Measurements from ENCODE around the gene APOBEC3H. TPM values are rescaled to one million over a fixed set of nuclear protein-coding genes. Genes with fewer than 3 reads are reported as not detected.

Gene APOBEC3H
- total and polyA plus RNA-seq, 4 donors, result 0.41 TPM; not detected in 3

GRCh38 chr22:39081016-39081415 lies 16.0 kb upstream of the APOBEC3H start:
- 93% methylated on average over 12 of the region's 12 CpGs for WGBS (ENCODE audit: insufficient coverage)
- DNase-seq (ENCODE audit: low read depth in 4 of 6, low spot score in 6 of 6), result no peak
- H3K27ac ChIP-seq (ENCODE audit: low read depth, low read length), result no peak overlapping the region

GRCh38 chr22:39081598-39081997 lies 15.4 kb upstream of the APOBEC3H start:
- H3K27me3 ChIP-seq (ENCODE audit: control insufficient read depth, insufficient read depth, low read length), result no peaks in the 10 kb centered on the region
- no peak overlapping the region for H3K4me3 ChIP-seq (ENCODE audit: low read depth, low read length)
- H3K27ac ChIP-seq (ENCODE audit: low read depth, low read length), result no peak overlapping the region
- no peaks in the 10 kb centered on the region for H3K9me3 ChIP-seq (ENCODE audit: control insufficient read depth, insufficient read depth, low read length)
- H3K4me1 ChIP-seq (ENCODE audit: control insufficient read depth, insufficient read depth, low read length), result peaks cover 9% of the 10 kb centered on the region
- DNase-seq (ENCODE audit: low read depth in 4 of 6, low spot score in 6 of 6), result peak in 1 of 6 donors; percentile 33
- H3K36me3 ChIP-seq (ENCODE audit: control insufficient read depth, insufficient read depth, low read length), result no peaks in the 10 kb centered on the region
- WGBS (ENCODE audit: insufficient coverage), result 57% methylated on average over 8 of the region's 8 CpGs

More at GRCh38 chr22:39081016-39081415, 16.0 kb upstream of the APOBEC3H start:
- no peak overlapping the region for H3K4me3 ChIP-seq (ENCODE audit: low read depth, low read length)
- H3K4me1 ChIP-seq (ENCODE audit: control insufficient read depth, insufficient read depth, low read length), result peaks cover 9% of the 10 kb centered on the region
- no peaks in the 10 kb centered on the region for H3K36me3 ChIP-seq (ENCODE audit: control insufficient read depth, insufficient read depth, low read length)
- no peaks in the 10 kb centered on the region for H3K27me3 ChIP-seq (ENCODE audit: control insufficient read depth, insufficient read depth, low read length)
- no peaks in the 10 kb centered on the region for H3K9me3 ChIP-seq (ENCODE audit: control insufficient read depth, insufficient read depth, low read length)

- H3K4me3 ChIP-seq (ENCODE audit: low read depth, low read length), result no peak overlapping the region
- DNase-seq (ENCODE audit: low read depth in 4 of 6, low spot score in 6 of 6), result no peak
- 83% methylated on average over 9 of the region's 14 CpGs for WGBS (ENCODE audit: insufficient coverage)
- no peaks in the 10 kb centered on the region for H3K9me3 ChIP-seq (ENCODE audit: control insufficient read depth, insufficient read depth, low read length)
- H3K4me1 ChIP-seq (ENCODE audit: control insufficient read depth, insufficient read depth, low read length), result peaks cover 8% of the 10 kb centered on the region
- no peaks in the 10 kb centered on the region for H3K36me3 ChIP-seq (ENCODE audit: control insufficient read depth, insufficient read depth, low read length)
- no peak overlapping the region for H3K27ac ChIP-seq (ENCODE audit: low read depth, low read length)
- H3K27me3 ChIP-seq (ENCODE audit: control insufficient read depth, insufficient read depth, low read length), result no peaks in the 10 kb centered on the region
These were observed 13.6 kb upstream of the APOBEC3H start for GRCh38 chr22:39083212-39084165.

- Histone ChIP-seq H3K9me3 (ENCODE audit: control insufficient read depth, insufficient read depth, low read length) (no peaks in the 10 kb centered on the region), H3K27me3 (ENCODE audit: control insufficient read depth, insufficient read depth, low read length) (no peaks in the 10 kb centered on the region), H3K36me3 (ENCODE audit: control insufficient read depth, insufficient read depth, low read length) (no peaks in the 10 kb centered on the region), H3K27ac (ENCODE audit: low read depth, low read length) (no peak overlapping the region), H3K4me1 (ENCODE audit: control insufficient read depth, insufficient read depth, low read length) (peaks cover 8% of the 10 kb centered on the region), H3K4me3 (ENCODE audit: low read depth, low read length) (no peak overlapping the region)
- no peak for DNase-seq (ENCODE audit: low read depth in 4 of 6, low spot score in 6 of 6)
- WGBS (ENCODE audit: insufficient coverage), result 92% methylated on average over 8 of the region's 8 CpGs
These were observed 12.4 kb upstream of the APOBEC3H start for GRCh38 chr22:39084666-39085065.

- no peak for DNase-seq (ENCODE audit: low read depth in 4 of 6, low spot score in 6 of 6)
- H3K9me3 ChIP-seq (ENCODE audit: control insufficient read depth, insufficient read depth, low read length), result no peaks in the 10 kb centered on the region
- no peak overlapping the region for H3K27ac ChIP-seq (ENCODE audit: low read depth, low read length)
- H3K4me1 ChIP-seq (ENCODE audit: control insufficient read depth, insufficient read depth, low read length), result peaks cover 5% of the 10 kb centered on the region
- no peaks in the 10 kb centered on the region for H3K36me3 ChIP-seq (ENCODE audit: control insufficient read depth, insufficient read depth, low read length)
- WGBS (ENCODE audit: insufficient coverage), result 93% methylated on average over 6 of the region's 6 CpGs
- no peak overlapping the region for H3K4me3 ChIP-seq (ENCODE audit: low read depth, low read length)
- H3K27me3 ChIP-seq (ENCODE audit: control insufficient read depth, insufficient read depth, low read length), result no peaks in the 10 kb centered on the region
These were observed 9.9 kb upstream of the APOBEC3H start for GRCh38 chr22:39087098-39087497.

- Histone ChIP-seq H3K27me3 (ENCODE audit: control insufficient read depth, insufficient read depth, low read length) (no peaks in the 10 kb centered on the region), H3K36me3 (ENCODE audit: control insufficient read depth, insufficient read depth, low read length) (no peaks in the 10 kb centered on the region), H3K4me3 (ENCODE audit: low read depth, low read length) (no peak overlapping the region), H3K9me3 (ENCODE audit: control insufficient read depth, insufficient read depth, low read length) (no peaks in the 10 kb centered on the region), H3K27ac (ENCODE audit: low read depth, low read length) (no peak overlapping the region), H3K4me1 (ENCODE audit: control insufficient read depth, insufficient read depth, low read length) (peaks cover 5% of the 10 kb centered on the region)
- 56% methylated on average over 16 of the region's 18 CpGs for WGBS (ENCODE audit: insufficient coverage)
- no peak for DNase-seq (ENCODE audit: low read depth in 4 of 6, low spot score in 6 of 6)
These were observed 9.0 kb upstream of the APOBEC3H start for GRCh38 chr22:39087881-39088684.

- no peak for DNase-seq (ENCODE audit: low read depth in 4 of 6, low spot score in 6 of 6)
- H3K36me3 ChIP-seq (ENCODE audit: control insufficient read depth, insufficient read depth, low read length), result no peaks in the 10 kb centered on the region
These were observed 8.4 kb upstream of the APOBEC3H start for GRCh38 chr22:39088685-39089032.

GRCh38 chr22:39089928-39090327 lies 7.1 kb upstream of the APOBEC3H start:
- peaks cover 5% of the 10 kb centered on the region for H3K4me1 ChIP-seq (ENCODE audit: control insufficient read depth, insufficient read depth, low read length)
- H3K4me3 ChIP-seq (ENCODE audit: low read depth, low read length), result no peak overlapping the region
- no peaks in the 10 kb centered on the region for H3K27me3 ChIP-seq (ENCODE audit: control insufficient read depth, insufficient read depth, low read length)
- H3K9me3 ChIP-seq (ENCODE audit: control insufficient read depth, insufficient read depth, low read length), result no peaks in the 10 kb centered on the region
- WGBS (ENCODE audit: insufficient coverage), result 87% methylated on average over 6 of the region's 6 CpGs
- no peak overlapping the region for H3K27ac ChIP-seq (ENCODE audit: low read depth, low read length)
- no peaks in the 10 kb centered on the region for H3K36me3 ChIP-seq (ENCODE audit: control insufficient read depth, insufficient read depth, low read length)
- DNase-seq (ENCODE audit: low read depth in 4 of 6, low spot score in 6 of 6), result no peak

More at GRCh38 chr22:39088685-39089032, 8.4 kb upstream of the APOBEC3H start:
- peaks cover 5% of the 10 kb centered on the region for H3K4me1 ChIP-seq (ENCODE audit: control insufficient read depth, insufficient read depth, low read length)
- H3K27me3 ChIP-seq (ENCODE audit: control insufficient read depth, insufficient read depth, low read length), result no peaks in the 10 kb centered on the region
- no peaks in the 10 kb centered on the region for H3K9me3 ChIP-seq (ENCODE audit: control insufficient read depth, insufficient read depth, low read length)
- WGBS (ENCODE audit: insufficient coverage), result 81% methylated on average over 5 of the region's 5 CpGs
- H3K4me3 ChIP-seq (ENCODE audit: low read depth, low read length), result no peak overlapping the region
- H3K27ac ChIP-seq (ENCODE audit: low read depth, low read length), result no peak overlapping the region

- no peaks in the 10 kb centered on the region for H3K36me3 ChIP-seq (ENCODE audit: control insufficient read depth, insufficient read depth, low read length)
- no peaks in the 10 kb centered on the region for H3K9me3 ChIP-seq (ENCODE audit: control insufficient read depth, insufficient read depth, low read length)
- H3K4me1 ChIP-seq (ENCODE audit: control insufficient read depth, insufficient read depth, low read length), result peaks cover 5% of the 10 kb centered on the region
- 88% methylated on average over 13 of the region's 15 CpGs for WGBS (ENCODE audit: insufficient coverage)
- no peaks in the 10 kb centered on the region for H3K27me3 ChIP-seq (ENCODE audit: control insufficient read depth, insufficient read depth, low read length)
- H3K4me3 ChIP-seq (ENCODE audit: low read depth, low read length), result no peak overlapping the region
- no peak for DNase-seq (ENCODE audit: low read depth in 4 of 6, low spot score in 6 of 6)
- H3K27ac ChIP-seq (ENCODE audit: low read depth, low read length), result no peak overlapping the region
These were observed 6.5 kb upstream of the APOBEC3H start for GRCh38 chr22:39090426-39091064.

Measured in spinal cord (tissue), 10 donors.